ENCODE data around the gene DAPK2.

The DAPK2 gene

GRCh38 chr15:64019764-64020163, 26.5 kb downstream of the DAPK2 start:
- no peak for DNase-seq

GRCh38 chr15:64017591-64018163, 28.6 kb downstream of the DAPK2 start:
- no peak for DNase-seq

- no peak for DNase-seq
These were observed 29.1 kb downstream of the DAPK2 start for GRCh38 chr15:64017082-64017588.

- no peak for DNase-seq
These were observed 30.0 kb downstream of the DAPK2 start for GRCh38 chr15:64016257-64016656.

GRCh38 chr15:64014995-64015394, 31.3 kb downstream of the DAPK2 start:
- no peak for DNase-seq

- no peak for DNase-seq
These were observed 32.9 kb downstream of the DAPK2 start for GRCh38 chr15:64013179-64014062.

GRCh38 chr15:64011736-64012135, 34.5 kb downstream of the DAPK2 start:
- no peak for DNase-seq

GRCh38 chr15:64010719-64011118, 35.6 kb downstream of the DAPK2 start:
- DNase-seq: peak; percentile 91

- peak; percentile 53 for DNase-seq
These were observed 36.5 kb downstream of the DAPK2 start for GRCh38 chr15:64009798-64010261.

- no peak for DNase-seq
These were observed 37.0 kb downstream of the DAPK2 start for GRCh38 chr15:64009241-64009640.

- DNase-seq: no peak
These were observed 38.1 kb downstream of the DAPK2 start for GRCh38 chr15:64008177-64008576.

- no peak for DNase-seq
These were observed 39.6 kb downstream of the DAPK2 start for GRCh38 chr15:64006642-64007041.

GRCh38 chr15:64004587-64004986, 41.7 kb downstream of the DAPK2 start:
- DNase-seq: no peak

GRCh38 chr15:64004056-64004455, 42.2 kb downstream of the DAPK2 start:
- no peak for DNase-seq

GRCh38 chr15:64003182-64003581, 43.1 kb downstream of the DAPK2 start:
- no peak for DNase-seq

GRCh38 chr15:64001148-64001547, 45.1 kb downstream of the DAPK2 start:
- DNase-seq: no peak

- no peak for DNase-seq
These were observed 45.9 kb downstream of the DAPK2 start for GRCh38 chr15:64000183-64000951.

GRCh38 chr15:63999177-63999576, 47.1 kb downstream of the DAPK2 start:
- DNase-seq: no peak

GRCh38 chr15:63998489-63998888, 47.8 kb downstream of the DAPK2 start:
- no peak for DNase-seq

- DNase-seq: no peak
These were observed 48.4 kb downstream of the DAPK2 start for GRCh38 chr15:63997715-63998442.

GRCh38 chr15:63996794-63997357, 49.4 kb downstream of the DAPK2 start:
- no peak for DNase-seq

GRCh38 chr15:63995789-63996188, 50.5 kb downstream of the DAPK2 start:
- DNase-seq: no peak

Data from CD4-positive, alpha-beta T cell treated with Interleukin-17A for 1 hour (primary cell).